ENCODE results near the gene IRF3.
A peak's percentile ranks its signal among the peaks of the same experiment; 100 is the strongest.

Gene IRF3

GRCh38 chr19:49689133-49690078 is 23.7 kb upstream of the IRF3 start, which contains the start of gene ADM5:
TSS of gene ADM5 (plus strand) at chr19:49689594. CDS start at chr19:49689838, 244 bp downstream.
- H2AFZ ChIP-seq (ENCODE audit: low read depth), result peak within 1 kb of the TSS; percentile 42
- H3K27me3 ChIP-seq (ENCODE audit: insufficient read depth, low read depth), result no peaks in the 10 kb centered on the region
- no peak within 1 kb of the TSS for H3K27ac ChIP-seq
- H3K9ac ChIP-seq, result no peak within 1 kb of the TSS
- H3K79me2 ChIP-seq (ENCODE audit: insufficient read depth, low read depth), result no peaks in the 10 kb centered on the region
- no peaks in the 10 kb centered on the region; the same call in 1 of the 2 replicates for H3K36me3 ChIP-seq (ENCODE audit: insufficient read depth)
- H3K4me1 ChIP-seq (ENCODE audit: low read depth, poor library complexity, severe bottlenecking), result no peaks in the 10 kb centered on the region
- no peaks in the 10 kb centered on the region for H4K20me1 ChIP-seq (ENCODE audit: insufficient read depth)
- peak within 1 kb of the TSS; percentile 43; the same call in 1 of the 2 replicates for H3K4me2 ChIP-seq
- H3K4me3 ChIP-seq (IDR thresholded peaks at IDR 0.05; ENCODE audit: insufficient read depth, low read depth, low read length), result no peak within 1 kb of the TSS
- TF ChIP-seq CTCF (conservative IDR thresholded peaks at IDR 0.05; ENCODE audit: low read depth, low read length), result peak; percentile 54; the same call in 1 of the 2 replicates

GRCh38 chr19:49688531-49689132 is 23.0 kb upstream of the IRF3 start:
- H2AFZ ChIP-seq (ENCODE audit: low read depth), result no peak overlapping the region
- no peaks in the 10 kb centered on the region for H3K79me2 ChIP-seq (ENCODE audit: insufficient read depth, low read depth)
- no peak overlapping the region for H3K4me3 ChIP-seq (IDR thresholded peaks at IDR 0.05; ENCODE audit: insufficient read depth, low read depth, low read length)
- no peak for TF ChIP-seq CTCF (conservative IDR thresholded peaks at IDR 0.05; ENCODE audit: low read depth, low read length)
- H4K20me1 ChIP-seq (ENCODE audit: insufficient read depth), result no peaks in the 10 kb centered on the region
- no peak overlapping the region for H3K9ac ChIP-seq
- H3K36me3 ChIP-seq (ENCODE audit: insufficient read depth), result no peaks in the 10 kb centered on the region; the same call in 1 of the 2 replicates
- no peaks in the 10 kb centered on the region for H3K27me3 ChIP-seq (ENCODE audit: insufficient read depth, low read depth)
- no peak overlapping the region for H3K27ac ChIP-seq
- no peak overlapping the region for H3K4me2 ChIP-seq
- H3K4me1 ChIP-seq (ENCODE audit: low read depth, poor library complexity, severe bottlenecking), result no peaks in the 10 kb centered on the region

GRCh38 chr19:49687566-49688316 is 22.1 kb upstream of the IRF3 start:
- no peak overlapping the region for H3K27ac ChIP-seq
- no peak overlapping the region for H2AFZ ChIP-seq (ENCODE audit: low read depth)
- H3K9ac ChIP-seq, result no peak overlapping the region
- H3K27me3 ChIP-seq (ENCODE audit: insufficient read depth, low read depth), result no peaks in the 10 kb centered on the region
- TF ChIP-seq CTCF (conservative IDR thresholded peaks at IDR 0.05; ENCODE audit: low read depth, low read length), result no peak
- no peaks in the 10 kb centered on the region for H4K20me1 ChIP-seq (ENCODE audit: insufficient read depth)
- H3K4me2 ChIP-seq, result no peak overlapping the region
- H3K36me3 ChIP-seq (ENCODE audit: insufficient read depth), result no peaks in the 10 kb centered on the region; the same call in 1 of the 2 replicates
- peaks cover 5% of the 10 kb centered on the region; the same call in 1 of the 2 replicates for H3K79me2 ChIP-seq (ENCODE audit: insufficient read depth, low read depth)
- H3K4me1 ChIP-seq (ENCODE audit: low read depth, poor library complexity, severe bottlenecking), result no peaks in the 10 kb centered on the region
- no peak overlapping the region for H3K4me3 ChIP-seq (IDR thresholded peaks at IDR 0.05; ENCODE audit: insufficient read depth, low read depth, low read length)

GRCh38 chr19:49687150-49687549 is 21.5 kb upstream of the IRF3 start:
- H3K36me3 ChIP-seq (ENCODE audit: insufficient read depth), result peaks cover 5% of the 10 kb centered on the region; the same call in 1 of the 2 replicates
- H3K4me3 ChIP-seq (IDR thresholded peaks at IDR 0.05; ENCODE audit: insufficient read depth, low read depth, low read length), result no peak overlapping the region
- TF ChIP-seq CTCF (conservative IDR thresholded peaks at IDR 0.05; ENCODE audit: low read depth, low read length), result no peak
- no peak overlapping the region for H3K4me2 ChIP-seq
- peaks cover 11% of the 10 kb centered on the region; the same call in 1 of the 2 replicates for H3K79me2 ChIP-seq (ENCODE audit: insufficient read depth, low read depth)
- H3K4me1 ChIP-seq (ENCODE audit: low read depth, poor library complexity, severe bottlenecking), result peaks cover 4% of the 10 kb centered on the region
- no peak overlapping the region for H3K9ac ChIP-seq
- H3K27ac ChIP-seq, result no peak overlapping the region
- no peaks in the 10 kb centered on the region for H4K20me1 ChIP-seq (ENCODE audit: insufficient read depth)
- no peaks in the 10 kb centered on the region for H3K27me3 ChIP-seq (ENCODE audit: insufficient read depth, low read depth)
- H2AFZ ChIP-seq (ENCODE audit: low read depth), result no peak overlapping the region

All from KMS-11 (cell line).